ENCODE measurements around the gene CRISPLD2.

CRISPLD2 gene

GRCh38 chr16:84955427-84955826 lies 135.6 kb downstream of the CRISPLD2 start:
- DNase-seq (ENCODE audit: low read depth in 2 of 2): no peak

- no peak for DNase-seq (ENCODE audit: low read depth in 2 of 2)
Measured at GRCh38 chr16:84957192-84957591, 137.4 kb downstream of the CRISPLD2 start.

- no peak for DNase-seq (ENCODE audit: low read depth in 2 of 2)
Measured at GRCh38 chr16:84957792-84958191, 138.0 kb downstream of the CRISPLD2 start.
